PC-9 (cell line): ENCODE results near the gene MAEL.

ENCODE experiments used
- CTCF ChIP-seq: fragments of 200-600 bp; sonication (generic); conservative IDR thresholded peaks from 2 replicates; pipeline ENCODE4 v1.6.1; 2017; ENCODE audit warnings: mixed run types, antibody characterized with exemption, mild to moderate bottlenecking, moderate library complexity
- EZH2 ChIP-seq: fragments of 200-600 bp; sonication (generic); IDR thresholded peaks from 2 replicates; pipeline ENCODE4 v1.8.0; 2017; ENCODE audit warnings: antibody characterized with exemption, low read depth

GRCh38 chr1:167016100-167016750, 27.1 kb downstream of the MAEL start:
- no peak for TF ChIP-seq CTCF
- no peak for TF ChIP-seq EZH2
